ENCODE data around the gene ARMC2. TPM values are rescaled to one million over a fixed set of nuclear protein-coding genes. Genes with fewer than 3 reads are reported as not detected.
"Not testable (repeated sequence)": the region's sequence is repeated elsewhere in the genome, so short reads cannot be mapped to it uniquely, and the experiment has no call there.

The ARMC2 gene
- total RNA-seq, 1 donor: 2.4 TPM

DNA sequence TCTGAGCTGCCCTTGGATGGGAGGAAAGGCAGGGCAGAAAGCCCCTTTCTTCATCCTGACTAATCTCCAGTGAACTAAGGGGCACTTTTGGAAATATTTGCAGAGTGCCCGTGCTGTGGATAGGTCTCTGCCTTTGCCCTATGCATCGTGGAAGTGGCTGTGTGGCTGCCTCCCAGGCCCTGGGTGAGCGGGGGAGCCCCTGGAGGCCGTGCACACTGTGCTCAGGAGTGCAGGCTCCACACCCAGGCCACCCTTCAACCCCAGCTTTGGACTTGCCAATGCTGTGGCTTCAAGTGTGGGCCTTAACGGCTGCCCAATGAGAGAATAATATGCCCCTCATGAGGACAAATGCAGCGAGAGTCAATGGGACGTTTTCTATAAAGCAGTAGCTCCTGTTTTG is 36.7 kb upstream of the ARMC2 start:
- Histone ChIP-seq H3K9me3 (ENCODE audit: low read depth, low read length) (no peaks in the 10 kb centered on the region), H3K4me3 (ENCODE audit: low read length) (no peak overlapping the region), H3K27me3 (ENCODE audit: insufficient read depth, low read length) (no peaks in the 10 kb centered on the region), H3K4me1 (ENCODE audit: insufficient read depth, low read length) (no peaks in the 10 kb centered on the region)

DNA sequence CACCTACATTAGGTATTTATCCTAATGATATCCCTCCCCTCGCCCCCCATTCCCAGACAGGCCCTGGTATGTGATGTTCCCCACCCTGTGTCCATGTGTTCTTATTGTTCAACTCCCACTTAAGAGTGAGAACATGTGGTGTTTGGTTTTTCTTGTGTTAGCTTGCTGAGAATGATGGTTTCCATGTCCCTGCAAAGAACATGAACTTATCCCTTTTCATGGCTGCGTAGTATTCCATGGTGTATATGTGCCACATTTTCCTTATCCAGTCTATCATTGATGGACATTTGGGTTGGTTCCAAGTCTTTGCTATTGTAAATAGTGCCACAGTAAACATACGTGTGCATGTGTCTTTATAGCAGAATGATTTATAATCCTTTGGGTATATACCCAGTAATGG is 35.0 kb upstream of the ARMC2 start:
- H3K4me1 ChIP-seq (ENCODE audit: insufficient read depth, low read length); H3K9me3 ChIP-seq (ENCODE audit: low read depth, low read length); H3K27me3 ChIP-seq (ENCODE audit: insufficient read depth, low read length); H3K4me3 ChIP-seq (ENCODE audit: low read length): not testable (repeated sequence)

DNA sequence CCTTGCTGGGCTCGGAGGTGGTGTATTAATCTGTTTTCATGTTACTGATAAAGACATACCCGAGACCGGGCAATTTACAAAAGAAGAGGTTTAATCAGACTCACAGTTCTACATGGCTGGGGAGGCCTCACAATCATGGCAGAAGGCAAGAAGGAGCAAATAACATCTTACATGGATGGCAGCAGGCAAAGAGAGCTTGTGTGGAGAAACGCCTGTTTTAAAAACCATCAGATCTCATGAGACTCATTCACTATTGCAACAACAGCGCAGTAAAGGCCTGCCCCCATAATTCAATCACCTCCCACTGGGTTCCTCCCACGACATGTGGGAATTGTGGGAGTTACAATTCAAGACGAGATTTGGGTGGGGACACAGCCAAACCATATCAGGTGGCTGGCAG is 30.9 kb upstream of the ARMC2 start:
- not testable (repeated sequence) for H3K4me3 ChIP-seq (ENCODE audit: low read length); H3K27me3 ChIP-seq (ENCODE audit: insufficient read depth, low read length); H3K4me1 ChIP-seq (ENCODE audit: insufficient read depth, low read length); H3K9me3 ChIP-seq (ENCODE audit: low read depth, low read length)

DNA sequence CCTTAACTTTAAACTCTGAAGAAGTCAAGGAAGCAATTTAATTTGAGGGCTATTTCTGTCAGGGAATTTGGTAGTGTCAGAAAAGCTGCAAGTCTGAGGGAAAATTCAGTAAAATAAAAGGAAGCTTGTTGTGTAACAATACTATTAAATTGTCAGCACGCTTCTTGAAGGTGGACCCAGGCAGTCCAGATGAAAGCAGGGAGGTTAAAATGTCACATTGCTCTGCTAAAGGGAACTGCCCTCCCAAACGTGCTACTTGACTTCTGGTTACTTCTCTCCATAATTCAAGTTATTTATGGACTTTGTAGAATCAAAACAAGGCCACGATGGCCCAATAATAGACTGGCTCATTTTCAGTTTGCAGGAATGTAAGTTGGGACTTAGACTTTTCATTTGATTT is 28.2 kb upstream of the ARMC2 start:
- peaks cover 1% of the 10 kb centered on the region for H3K9me3 ChIP-seq (ENCODE audit: low read depth, low read length)
- H3K4me3 ChIP-seq (ENCODE audit: low read length): no peak overlapping the region
- H3K4me1 ChIP-seq (ENCODE audit: insufficient read depth, low read length): peaks cover 11% of the 10 kb centered on the region
- H3K27me3 ChIP-seq (ENCODE audit: insufficient read depth, low read length): no peaks in the 10 kb centered on the region

DNA sequence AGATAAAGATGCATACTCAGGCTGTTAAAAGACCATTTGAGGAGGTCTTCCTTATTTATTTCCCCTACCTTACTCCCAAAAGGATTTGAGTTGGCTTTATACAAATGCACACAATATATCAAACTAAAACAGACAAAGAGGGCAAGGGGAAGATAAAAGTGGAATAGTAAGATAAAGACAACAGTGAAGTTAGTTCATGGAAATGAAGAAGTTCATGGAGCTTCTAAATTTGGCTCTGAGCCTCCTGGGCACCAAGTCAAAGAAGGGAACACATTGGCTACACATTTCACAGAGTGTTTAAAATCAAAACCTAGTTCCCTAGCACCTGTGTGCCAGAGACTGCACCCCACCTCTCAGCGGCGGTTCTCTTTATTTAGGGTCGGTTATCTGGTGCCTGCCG is 25.8 kb upstream of the ARMC2 start:
- H3K9me3 ChIP-seq (ENCODE audit: low read depth, low read length): peaks cover 13% of the 10 kb centered on the region
- no peaks in the 10 kb centered on the region for H3K27me3 ChIP-seq (ENCODE audit: insufficient read depth, low read length)
- no peak overlapping the region for H3K4me3 ChIP-seq (ENCODE audit: low read length)
- peaks cover 11% of the 10 kb centered on the region for H3K4me1 ChIP-seq (ENCODE audit: insufficient read depth, low read length)

DNA sequence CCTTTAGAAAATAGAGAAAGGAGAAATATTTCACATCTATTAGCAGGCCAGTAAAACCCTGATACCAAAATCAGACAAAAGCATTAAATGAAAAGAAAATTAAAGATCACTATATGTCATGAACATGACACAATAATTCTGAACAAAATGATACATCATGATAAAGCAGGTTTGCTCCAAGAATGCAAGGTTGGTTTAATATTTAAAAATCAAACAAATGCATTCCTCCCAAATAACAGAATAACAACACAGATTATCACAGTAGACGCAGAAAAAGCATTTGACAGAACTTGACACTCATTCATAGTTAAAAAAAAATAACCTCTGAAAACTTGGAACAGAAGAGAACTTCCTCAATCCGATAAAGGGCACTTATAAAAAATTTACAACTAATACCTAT is 22.9 kb upstream of the ARMC2 start:
- Histone ChIP-seq H3K9me3 (ENCODE audit: low read depth, low read length) (peaks cover 13% of the 10 kb centered on the region), H3K4me3 (ENCODE audit: low read length) (no peak overlapping the region), H3K4me1 (ENCODE audit: insufficient read depth, low read length) (peaks cover 11% of the 10 kb centered on the region), H3K27me3 (ENCODE audit: insufficient read depth, low read length) (no peaks in the 10 kb centered on the region)

DNA sequence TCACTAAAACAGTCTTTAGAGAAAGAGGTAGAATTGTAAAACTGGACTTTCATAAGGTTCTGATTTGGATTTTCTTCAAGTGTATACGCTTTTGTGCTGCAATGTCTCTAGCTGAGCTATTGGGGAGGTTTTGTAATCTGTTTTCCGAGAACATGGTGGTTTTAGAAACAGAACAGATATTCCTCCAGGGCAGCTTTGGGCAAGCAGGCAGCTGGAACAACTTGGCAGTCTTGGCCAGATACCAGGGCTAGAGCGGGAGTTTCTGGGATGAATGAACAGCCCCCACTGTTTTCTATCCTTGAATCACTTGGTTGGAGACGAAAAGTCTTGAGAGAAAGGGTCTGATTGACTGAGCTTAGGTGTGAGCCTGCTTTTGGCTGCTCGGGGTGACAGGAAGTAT is 17.1 kb upstream of the ARMC2 start:
- Histone ChIP-seq H3K27me3 (ENCODE audit: insufficient read depth, low read length) (no peaks in the 10 kb centered on the region), H3K4me3 (ENCODE audit: low read length) (no peak overlapping the region), H3K9me3 (ENCODE audit: low read depth, low read length) (peaks cover 4% of the 10 kb centered on the region), H3K4me1 (ENCODE audit: insufficient read depth, low read length) (peaks cover 5% of the 10 kb centered on the region)

DNA sequence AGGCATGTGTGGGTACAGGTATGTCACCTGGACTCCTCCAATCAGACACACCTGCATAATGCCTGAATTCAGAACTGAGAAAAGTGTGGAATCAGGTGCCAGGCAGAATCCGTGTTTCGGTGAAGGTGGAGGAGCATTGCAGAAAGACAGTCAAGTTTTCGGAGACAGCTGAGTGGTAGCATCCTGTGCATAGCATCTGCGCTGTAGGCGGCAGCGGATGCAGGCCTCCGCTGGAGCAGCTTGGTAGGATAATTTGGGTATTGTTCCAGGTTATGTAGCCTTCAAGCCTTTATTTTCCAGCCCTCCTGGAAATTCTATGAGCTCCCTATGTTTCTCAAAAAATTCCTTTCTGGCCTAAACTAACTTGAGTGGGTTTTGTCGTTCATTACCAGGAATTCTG is 15.5 kb upstream of the ARMC2 start:
- no peaks in the 10 kb centered on the region for H3K27me3 ChIP-seq (ENCODE audit: insufficient read depth, low read length)
- peaks cover 19% of the 10 kb centered on the region for H3K4me1 ChIP-seq (ENCODE audit: insufficient read depth, low read length)
- no peaks in the 10 kb centered on the region for H3K9me3 ChIP-seq (ENCODE audit: low read depth, low read length)
- no peak overlapping the region for H3K4me3 ChIP-seq (ENCODE audit: low read length)

DNA sequence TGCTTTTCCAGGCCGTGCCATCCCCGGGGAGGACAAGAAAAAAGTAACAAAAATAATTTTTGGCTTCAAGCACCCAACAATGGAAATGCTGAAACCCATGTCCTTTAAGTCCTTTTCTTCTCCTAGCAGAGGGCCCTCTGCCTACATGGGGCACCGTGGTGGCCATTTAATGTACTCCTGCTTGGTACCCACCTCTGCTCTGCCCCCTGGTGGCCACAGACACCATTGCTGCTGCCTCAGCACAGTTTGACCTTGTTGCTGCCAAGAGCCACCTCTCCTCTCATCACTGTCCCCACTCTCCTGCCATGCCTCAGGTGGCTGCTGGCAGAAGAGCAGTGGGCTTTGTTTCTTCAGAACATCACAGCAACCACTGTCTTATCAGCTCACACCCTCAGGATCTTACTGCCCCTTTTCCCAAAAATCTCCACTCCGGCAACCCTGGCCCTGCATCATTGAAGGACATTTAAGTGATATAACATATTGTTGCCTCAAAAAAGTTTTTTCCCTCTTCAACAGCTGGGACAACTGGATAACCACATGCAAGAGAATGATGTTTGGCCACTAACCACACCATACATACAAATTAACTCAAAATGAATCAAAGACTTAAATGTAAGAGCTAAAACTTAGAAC is 12.9 kb upstream of the ARMC2 start:
- Histone ChIP-seq H3K27me3 (ENCODE audit: insufficient read depth, low read length) (no peaks in the 10 kb centered on the region), H3K4me1 (ENCODE audit: insufficient read depth, low read length) (peaks cover 32% of the 10 kb centered on the region), H3K9me3 (ENCODE audit: low read depth, low read length) (no peaks in the 10 kb centered on the region), H3K4me3 (ENCODE audit: low read length) (no peak overlapping the region)

DNA sequence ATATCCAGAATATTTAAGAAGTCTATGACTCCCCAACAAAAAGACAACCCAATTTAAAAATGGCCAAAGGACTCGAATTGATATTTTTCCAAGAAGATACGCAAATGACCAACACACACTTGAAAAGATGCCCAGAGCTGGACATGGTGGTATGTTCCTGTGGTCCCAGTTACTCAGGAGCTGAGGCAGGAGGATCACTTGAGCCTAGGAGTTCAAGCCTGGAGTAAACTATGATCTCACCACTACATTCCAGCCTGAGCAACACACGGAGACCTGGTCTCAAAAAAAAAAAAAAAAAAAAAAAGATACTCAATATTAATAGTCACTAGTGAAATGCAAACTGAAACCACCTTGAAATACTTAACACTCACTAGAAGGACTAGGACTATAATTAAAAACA is 12.2 kb upstream of the ARMC2 start:
- peaks cover 38% of the 10 kb centered on the region for H3K4me1 ChIP-seq (ENCODE audit: insufficient read depth, low read length)
- no peak overlapping the region for H3K4me3 ChIP-seq (ENCODE audit: low read length)

DNA sequence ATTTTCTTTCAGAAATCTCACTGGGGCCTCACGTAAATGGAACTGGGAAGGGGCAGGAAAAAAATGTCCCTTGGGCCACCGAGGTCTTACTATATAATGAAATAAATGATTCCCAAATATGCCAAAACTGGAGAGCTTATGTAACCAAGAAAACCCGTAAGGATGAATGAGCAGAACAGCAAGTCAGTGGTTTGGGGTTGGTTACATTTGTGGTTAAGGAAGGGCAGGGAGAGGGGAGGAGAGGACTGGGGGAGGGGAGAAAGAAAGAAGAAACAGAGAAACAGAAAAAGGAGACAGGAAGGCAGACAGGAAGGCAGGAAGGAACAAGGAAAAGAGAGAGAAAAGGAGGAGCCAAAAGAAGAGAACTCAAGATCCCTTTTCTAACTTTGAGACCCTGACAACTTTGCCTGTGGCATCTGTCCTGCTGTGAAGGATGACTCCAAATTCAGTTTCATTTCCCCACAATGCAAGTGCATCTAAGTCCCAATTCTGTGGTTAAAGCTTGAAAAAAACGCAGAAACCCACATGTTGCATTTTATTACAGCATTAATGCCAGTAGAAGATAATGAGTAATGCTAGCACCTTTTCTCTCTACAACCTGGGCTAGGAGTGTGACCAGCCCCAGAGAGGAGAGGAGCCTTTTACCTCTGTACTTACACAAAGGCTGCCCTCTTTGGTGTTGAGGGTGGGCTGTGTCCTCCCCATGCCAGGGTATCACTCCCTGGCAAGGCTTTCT is 10.8 kb upstream of the ARMC2 start:
- Histone ChIP-seq H3K4me3 (ENCODE audit: low read length) (no peak overlapping the region), H3K9me3 (ENCODE audit: low read depth, low read length) (no peaks in the 10 kb centered on the region), H3K27me3 (ENCODE audit: insufficient read depth, low read length) (no peaks in the 10 kb centered on the region), H3K4me1 (ENCODE audit: insufficient read depth, low read length) (peaks cover 49% of the 10 kb centered on the region)

More for the DNA sequence above, 12.2 kb upstream of the ARMC2 start:
- H3K9me3 ChIP-seq (ENCODE audit: low read depth, low read length): no peaks in the 10 kb centered on the region
- no peaks in the 10 kb centered on the region for H3K27me3 ChIP-seq (ENCODE audit: insufficient read depth, low read length)

DNA sequence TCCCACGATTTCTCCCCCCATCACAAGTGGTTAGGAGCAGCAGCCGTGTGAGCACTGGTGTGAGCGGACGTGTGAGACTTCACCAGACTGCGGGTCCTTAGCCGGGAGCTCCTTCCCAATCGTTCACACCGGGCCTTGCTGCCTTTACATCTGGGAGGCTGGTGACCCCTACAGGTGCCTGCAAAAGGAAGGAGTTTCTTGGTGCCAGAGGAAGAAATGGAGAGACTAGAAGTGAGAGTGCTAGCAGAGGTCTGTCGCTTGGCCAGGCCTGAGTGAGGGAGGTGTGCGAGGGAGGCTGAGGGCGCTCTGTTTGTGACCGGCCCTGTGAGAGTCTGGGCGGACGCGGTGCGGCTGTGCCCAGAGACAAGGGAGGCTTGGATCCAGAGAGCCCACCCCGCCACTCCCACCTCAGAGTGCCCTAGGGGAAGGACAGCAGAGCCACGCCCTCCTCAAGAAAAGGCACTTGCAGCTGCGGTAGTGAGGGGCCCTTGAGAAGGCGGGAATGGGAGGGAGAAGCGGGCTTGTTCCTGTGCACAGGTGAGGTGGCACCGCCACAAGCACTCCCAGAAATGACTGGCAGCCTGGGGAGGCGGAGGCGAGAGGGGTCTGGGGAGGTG is 10.0 kb upstream of the ARMC2 start:
- Histone ChIP-seq H3K4me1 (ENCODE audit: insufficient read depth, low read length) (peaks cover 49% of the 10 kb centered on the region), H3K4me3 (ENCODE audit: low read length) (no peak overlapping the region), H3K27me3 (ENCODE audit: insufficient read depth, low read length) (no peaks in the 10 kb centered on the region), H3K9me3 (ENCODE audit: low read depth, low read length) (no peaks in the 10 kb centered on the region)

DNA sequence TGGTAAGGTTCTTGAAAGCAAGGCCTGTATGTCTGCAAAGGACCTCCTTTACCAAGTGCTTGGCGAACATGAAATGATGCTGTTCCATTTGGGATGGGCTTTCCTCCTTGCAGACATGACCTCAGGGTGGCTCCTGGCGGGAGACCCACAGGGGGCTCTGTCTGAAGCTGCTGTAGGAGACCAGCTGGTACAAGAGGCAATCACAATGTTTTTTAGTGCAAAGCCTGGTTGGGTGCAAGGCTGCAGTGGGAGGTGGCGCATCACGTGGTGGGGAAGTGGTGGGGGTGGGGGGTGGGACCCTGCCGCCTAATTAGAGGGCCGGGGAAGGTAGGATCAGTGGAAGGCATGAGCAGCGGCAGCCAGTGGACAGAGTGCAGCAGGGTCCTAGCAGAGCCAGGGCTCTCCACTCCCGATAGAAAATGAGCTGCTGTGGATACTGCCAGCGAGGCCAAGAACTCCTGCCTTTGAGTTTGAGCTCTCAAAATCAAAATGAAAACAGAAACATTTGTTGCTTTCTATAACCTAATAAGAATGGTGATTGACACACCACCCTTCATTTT is 9.1 kb upstream of the ARMC2 start:
- H3K4me1 ChIP-seq (ENCODE audit: insufficient read depth, low read length): peaks cover 49% of the 10 kb centered on the region
- H3K4me3 ChIP-seq (ENCODE audit: low read length): no peak overlapping the region

DNA sequence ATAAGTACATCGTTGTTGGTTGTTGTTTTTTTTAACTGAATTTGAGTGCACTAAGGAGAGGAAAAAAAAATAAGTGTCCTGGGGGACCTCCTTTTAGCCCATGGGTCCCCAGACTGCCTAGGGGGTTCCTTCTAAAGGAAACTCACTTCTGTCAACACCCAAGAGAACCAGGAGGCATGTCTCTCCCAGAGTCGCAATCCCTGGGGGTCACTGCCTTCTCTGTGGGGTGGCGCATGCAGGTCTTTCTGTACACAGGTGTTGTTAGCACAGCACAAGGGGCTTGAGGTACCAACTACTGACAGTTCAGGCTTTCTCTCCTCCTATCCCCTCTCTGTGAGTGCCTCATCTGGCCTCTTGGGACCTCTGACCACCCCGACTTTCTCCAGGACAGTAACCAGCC is 7.3 kb upstream of the ARMC2 start:
- H3K4me1 ChIP-seq (ENCODE audit: insufficient read depth, low read length): peaks cover 44% of the 10 kb centered on the region
- H3K27me3 ChIP-seq (ENCODE audit: insufficient read depth, low read length): no peaks in the 10 kb centered on the region
- no peaks in the 10 kb centered on the region for H3K9me3 ChIP-seq (ENCODE audit: low read depth, low read length)
- H3K4me3 ChIP-seq (ENCODE audit: low read length): no peak overlapping the region

More for the DNA sequence above, 9.1 kb upstream of the ARMC2 start:
- Histone ChIP-seq H3K9me3 (ENCODE audit: low read depth, low read length) (no peaks in the 10 kb centered on the region), H3K27me3 (ENCODE audit: insufficient read depth, low read length) (no peaks in the 10 kb centered on the region)

DNA sequence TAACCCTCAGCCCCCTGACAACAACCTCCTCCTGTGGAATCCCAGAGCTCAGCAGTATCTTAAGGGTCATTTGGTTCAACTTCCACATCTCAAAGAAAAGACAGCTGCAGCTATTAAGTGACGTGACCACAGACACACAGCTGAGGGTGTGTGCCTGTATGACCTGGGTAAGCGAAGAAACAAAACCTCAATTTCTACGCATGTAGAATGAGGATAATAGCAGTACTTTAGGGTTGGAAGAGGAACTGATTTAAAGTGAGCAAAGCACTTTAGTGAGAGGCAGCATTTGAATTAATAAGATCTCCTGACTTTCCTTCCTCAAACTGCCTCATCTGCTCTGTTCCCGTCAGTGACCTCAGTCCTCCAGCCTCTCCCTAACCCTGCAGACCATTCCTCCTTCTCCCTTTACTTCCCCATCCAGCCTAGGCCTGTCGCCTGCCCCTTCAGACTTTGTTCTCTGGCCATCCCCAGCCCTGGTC is 6.8 kb upstream of the ARMC2 start:
- Histone ChIP-seq H3K4me3 (ENCODE audit: low read length) (no peak overlapping the region), H3K9me3 (ENCODE audit: low read depth, low read length) (no peaks in the 10 kb centered on the region), H3K27me3 (ENCODE audit: insufficient read depth, low read length) (no peaks in the 10 kb centered on the region), H3K4me1 (ENCODE audit: insufficient read depth, low read length) (peaks cover 47% of the 10 kb centered on the region)

All from mononuclear cell (primary cell).